ENCODE results near the gene SUPT6H.

The SUPT6H gene

DNA sequence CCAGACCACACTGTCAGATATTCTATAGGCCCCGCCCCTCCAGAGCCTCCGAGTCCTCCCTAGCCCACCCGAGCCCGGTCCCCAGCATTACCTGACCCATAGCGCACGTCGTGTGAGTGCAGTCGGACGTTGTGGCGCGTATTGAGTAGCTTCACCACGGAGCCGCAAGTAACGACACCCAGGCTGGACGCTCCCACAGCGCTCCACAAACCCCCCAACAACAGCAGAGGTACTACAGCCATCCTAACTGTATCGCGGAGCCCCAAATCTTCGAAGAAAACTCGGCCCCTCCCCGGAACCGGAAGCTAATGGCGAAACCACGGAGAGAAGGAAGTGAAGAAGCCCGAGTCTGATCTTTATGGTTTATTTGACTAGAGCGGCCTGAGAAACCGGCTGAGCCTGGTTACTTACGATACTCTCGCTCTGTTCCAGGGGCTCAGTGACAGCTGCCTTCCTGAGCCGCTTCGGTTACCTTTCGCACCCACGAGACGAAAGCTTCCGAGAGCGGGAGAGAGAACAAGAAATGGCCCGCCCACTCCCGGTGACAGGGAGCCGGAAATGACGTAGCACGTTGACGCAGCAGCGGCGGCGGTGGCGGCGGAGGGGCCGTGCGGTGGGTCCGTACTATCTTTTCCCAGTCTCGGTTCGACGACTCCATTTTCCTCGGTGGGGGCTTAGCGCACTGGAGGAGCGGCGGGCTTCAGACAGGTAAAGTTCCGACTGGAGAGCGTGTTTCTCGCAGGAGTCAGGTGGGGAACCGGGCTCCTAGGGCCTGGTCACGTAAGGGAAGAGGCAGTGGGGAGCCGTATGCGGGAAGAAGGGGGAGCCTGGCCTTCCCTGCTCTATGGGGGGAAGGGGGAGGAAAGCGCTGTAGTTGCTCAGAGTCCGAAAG lies at the start of gene SUPT6H, which contains the start of gene SDF2:
Gene SUPT6H (plus strand): TSS at position 571 of the 892 bp plus-strand sequence. CDS start 11,197 bp downstream, outside the sequence.
Gene SDF2 (minus strand): TSS at position 272 of the 892 bp plus-strand sequence. CDS start 30 bp downstream, at position 242.
- DNase-seq (ENCODE audit: low spot score), result peak; percentile 93

DNA sequence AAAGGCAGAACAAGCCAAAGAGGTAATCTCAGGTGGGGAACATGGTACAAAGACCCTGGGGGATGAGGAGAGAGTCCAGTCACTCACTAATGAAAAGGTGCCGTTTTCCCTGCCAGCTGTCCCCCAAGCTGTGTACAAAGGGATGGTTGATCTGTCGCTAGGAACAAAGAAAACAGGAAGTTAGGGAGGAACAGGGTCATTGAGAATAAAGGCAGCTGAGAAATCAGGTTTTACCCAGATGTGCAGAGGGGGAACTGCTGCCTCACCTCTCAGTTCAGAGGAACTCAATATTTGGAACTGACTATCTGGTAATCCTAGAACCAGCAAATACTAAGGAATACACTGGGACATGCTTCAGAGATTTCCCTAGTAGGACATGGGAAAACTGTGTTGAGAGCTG lies 49.5 kb upstream of the SUPT6H start:
- no peak for DNase-seq (ENCODE audit: low spot score)

DNA sequence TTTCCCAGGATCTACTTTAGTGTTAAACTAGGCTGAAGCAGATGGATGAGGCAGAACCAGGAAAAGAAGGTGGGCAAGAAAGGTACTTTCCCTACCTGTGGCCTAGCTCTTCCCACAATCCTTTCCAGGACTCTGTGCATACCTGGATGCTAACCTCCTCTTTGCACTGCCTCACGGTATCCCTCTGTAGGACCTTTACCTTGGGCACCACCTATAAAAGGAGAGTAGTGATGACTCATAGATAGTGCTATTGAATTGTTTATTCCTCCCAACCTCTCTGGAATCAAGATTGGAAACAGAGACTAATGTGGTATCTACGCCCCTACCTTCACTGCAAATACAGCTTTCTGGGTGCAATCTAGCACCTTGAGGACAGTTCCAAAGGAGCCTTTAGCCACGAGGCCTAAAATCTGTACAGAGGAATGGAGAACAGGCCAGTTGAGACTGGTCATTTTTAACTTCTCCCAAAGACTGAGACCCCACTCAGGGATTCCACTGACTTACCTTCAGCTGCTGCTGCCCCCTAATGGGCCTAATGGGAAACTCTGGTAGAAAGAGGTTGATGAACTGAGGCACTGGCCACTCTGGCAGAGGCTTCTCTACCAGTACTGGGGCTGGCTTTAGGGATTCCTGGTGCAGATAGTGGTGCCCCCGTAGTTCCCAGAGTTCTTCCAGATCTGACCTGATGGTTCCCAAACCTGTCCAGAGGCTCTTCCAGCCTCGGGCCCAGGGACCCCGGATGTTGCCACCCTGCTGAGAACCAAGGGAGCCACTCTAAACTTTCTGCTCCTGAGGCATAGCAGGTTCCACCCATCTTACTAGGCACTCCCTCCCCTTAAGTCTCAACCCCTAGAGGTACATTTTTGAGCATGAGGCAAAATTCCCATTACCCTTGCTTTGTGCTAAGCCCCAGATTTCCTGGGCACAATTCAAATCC lies 48.8 kb upstream of the SUPT6H start:
- DNase-seq (ENCODE audit: low spot score), result peak; percentile 65

DNA sequence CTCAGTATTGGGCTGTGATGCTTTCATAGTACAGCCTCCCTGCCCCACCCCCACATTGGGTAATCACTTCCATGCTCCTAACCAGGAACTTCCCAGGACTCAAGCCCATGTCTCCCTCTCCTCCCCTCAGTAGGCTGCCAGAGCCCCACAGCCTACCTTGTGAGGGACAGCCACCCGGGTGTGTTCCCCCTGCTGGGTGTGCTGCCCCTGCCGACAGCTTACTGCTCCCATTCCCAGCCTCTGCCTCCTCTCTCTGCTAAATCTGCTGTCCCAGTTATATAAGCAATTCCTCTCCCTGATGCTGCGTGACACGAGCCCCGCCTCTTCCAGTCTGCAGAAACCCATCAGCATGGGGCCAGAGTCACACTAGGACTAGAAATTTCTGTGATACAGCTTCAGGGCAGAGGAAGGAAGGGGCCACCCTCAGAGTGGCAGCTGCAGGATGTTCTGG lies 48.0 kb upstream of the SUPT6H start, which contains the start of gene RSKR:
Gene RSKR (minus strand): TSS at position 255 of the 451 bp plus-strand sequence. CDS start 24 bp downstream, at position 231.
- peak; percentile 39 for DNase-seq (ENCODE audit: low spot score)

DNA sequence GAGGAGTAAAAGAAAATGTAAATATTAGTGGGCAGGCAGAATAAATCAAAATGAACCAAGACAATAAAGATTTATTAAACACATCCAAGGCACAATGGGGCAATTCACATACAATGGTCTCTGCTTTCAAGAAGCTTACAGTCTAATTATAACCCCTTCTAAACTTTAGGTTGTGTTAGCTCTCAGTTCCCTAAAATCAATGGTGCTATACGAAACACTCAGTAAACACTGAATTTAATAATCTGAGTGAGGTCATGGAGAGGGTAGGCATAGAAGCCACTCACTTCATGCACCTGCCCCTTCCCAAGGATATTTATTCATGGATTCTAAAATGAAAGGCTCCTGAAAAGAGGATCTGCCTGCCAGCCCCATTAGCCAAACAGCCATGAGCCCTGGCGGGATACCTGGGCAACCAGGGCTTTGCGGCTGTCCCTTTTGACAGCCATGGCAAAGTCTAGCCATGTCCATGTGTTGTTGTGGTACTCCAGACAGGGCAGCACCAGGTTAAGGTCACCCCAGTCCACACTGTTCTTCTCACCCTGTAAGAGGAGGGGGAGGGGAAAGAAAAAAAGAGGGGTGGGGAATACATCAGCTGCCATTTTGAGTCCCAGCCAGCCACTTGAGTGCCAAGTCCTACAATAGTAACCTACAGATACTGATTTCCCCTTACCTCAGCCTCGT lies 46.6 kb upstream of the SUPT6H start:
- no peak for DNase-seq (ENCODE audit: low spot score)

DNA sequence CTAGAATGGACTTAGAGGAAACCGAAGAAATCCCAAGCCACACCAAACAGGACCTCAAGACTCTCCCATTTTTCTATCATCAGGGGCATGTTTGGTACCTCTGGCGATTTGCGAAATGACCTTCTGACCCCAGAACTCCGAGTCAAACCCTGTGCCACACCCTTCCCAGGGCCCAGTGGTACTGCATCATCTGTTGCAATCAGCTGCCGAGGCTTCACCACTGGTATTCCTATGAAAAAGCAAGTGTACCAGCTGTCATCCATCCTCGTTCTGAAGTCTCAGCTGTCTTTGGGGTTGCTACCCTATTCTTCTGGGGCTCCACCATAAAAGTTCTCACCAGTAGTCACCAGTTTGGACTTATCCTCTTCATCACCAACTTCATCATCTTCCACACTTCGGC lies 45.7 kb upstream of the SUPT6H start:
- no peak for DNase-seq (ENCODE audit: low spot score)

DNA sequence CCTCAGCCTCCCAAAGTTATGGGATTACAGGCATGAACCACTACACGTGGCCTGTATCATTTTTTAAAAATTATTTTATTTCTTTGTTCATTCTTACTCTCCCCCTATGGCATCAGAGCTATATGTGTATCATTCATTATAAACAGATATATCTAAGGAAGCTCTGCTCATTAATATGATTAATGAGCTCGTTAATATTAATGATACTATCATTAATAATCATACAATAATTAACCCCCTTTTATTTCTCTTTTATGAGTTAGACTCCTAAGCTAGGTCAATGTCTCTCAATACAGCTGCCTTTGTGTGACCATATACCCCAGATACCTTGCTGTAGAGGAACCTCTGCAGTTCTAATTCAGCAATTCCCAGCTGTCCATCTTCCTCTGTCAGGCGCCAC lies 43.5 kb upstream of the SUPT6H start:
- DNase-seq (ENCODE audit: low spot score), result no peak

DNA sequence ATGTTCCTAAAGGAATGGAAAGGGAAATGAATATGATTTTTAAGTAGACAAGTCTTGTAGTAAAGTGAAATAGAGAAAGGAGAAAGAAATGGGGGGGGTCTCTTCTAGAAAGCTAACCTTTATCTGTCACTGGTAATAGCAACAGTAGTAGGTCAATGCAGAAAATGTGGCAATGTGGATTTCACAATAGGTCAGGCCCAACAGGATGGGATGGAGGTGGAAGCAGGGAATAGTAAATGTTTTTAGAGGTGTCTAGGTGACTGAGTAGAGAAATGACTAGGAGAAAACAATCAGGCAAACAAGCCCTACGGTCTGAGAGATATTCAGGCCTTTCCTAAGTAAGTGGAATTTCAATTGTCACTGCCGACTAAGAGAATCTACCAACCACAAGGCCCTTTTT lies 42.0 kb upstream of the SUPT6H start:
- DNase-seq (ENCODE audit: low spot score), result no peak

DNA sequence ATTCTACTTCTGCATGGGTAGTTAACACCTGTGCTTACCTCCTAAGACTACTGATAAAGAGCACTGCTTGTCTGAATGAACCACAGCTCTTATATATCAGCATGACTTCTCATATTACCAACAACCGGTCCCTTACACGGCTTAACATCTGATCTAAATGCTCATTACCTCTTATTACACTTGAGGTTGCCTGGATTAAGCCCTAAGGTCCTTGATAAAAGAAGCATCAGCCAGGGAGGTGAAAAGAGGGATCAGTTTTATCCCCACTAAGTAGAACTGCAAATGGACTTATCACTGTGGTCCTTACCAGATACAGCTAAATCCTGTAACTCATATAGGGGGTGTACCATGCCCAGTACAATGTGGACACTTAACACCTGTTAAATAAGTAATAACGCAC lies 39.8 kb upstream of the SUPT6H start:
- DNase-seq (ENCODE audit: low spot score), result no peak

DNA sequence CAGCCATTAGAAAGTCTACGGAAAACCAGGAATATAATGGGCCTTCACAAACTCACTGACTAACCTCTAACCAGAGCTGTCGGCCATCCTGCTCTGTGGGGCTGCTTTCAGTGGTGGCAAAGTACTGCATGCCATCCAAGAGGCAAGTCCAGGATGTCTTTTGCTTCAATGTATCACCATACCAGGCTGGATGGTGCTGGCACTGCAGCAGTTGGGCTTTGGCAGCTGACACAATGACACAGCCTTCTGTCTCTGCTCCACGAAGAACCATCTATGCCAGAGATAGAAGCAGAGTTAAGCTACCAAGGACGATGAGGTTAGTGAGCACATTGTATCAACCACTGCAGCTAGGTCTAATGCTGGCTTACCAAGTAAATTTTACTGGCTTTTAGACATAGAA lies 38.3 kb upstream of the SUPT6H start:
- no peak for DNase-seq (ENCODE audit: low spot score)

DNA sequence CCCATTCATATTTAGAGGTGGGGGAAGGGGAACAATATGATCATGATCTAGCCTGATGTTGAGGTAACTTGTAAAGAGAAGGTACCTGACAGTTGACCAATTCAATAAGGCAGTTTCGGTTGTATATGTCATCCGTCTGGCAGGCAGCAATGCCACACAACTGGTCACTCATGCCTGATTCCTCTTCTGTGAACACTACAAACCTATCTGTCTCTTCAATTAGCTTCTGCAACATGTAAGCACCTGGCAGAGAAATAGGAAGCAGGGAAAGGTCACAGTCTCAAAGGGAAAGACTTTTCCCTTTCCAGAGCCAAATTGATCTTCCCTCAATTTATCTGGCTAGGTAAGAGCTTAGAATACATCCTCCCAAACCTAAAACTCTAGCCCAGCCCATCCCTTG lies 37.9 kb upstream of the SUPT6H start:
- no peak for DNase-seq (ENCODE audit: low spot score)

DNA sequence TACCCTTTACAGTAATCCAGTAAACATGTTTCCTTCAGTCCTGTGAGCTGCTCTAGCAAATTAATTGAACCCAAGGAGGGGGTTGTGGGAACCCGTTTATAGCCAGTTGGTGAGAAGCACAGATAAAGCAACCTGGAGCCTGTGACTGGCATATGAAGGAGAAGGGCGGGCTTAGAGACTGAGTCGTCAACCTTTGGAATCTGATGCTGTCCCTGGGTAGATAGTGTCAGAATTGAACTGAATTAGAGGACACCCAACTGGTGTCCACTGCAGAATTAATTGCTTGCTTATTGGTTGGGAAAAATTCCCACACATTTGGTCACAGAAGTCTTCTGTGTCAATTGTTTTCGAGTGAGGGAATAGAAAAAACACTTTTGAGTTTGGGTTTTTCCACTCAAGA lies 35.2 kb upstream of the SUPT6H start:
- no peak for DNase-seq (ENCODE audit: low spot score)

DNA sequence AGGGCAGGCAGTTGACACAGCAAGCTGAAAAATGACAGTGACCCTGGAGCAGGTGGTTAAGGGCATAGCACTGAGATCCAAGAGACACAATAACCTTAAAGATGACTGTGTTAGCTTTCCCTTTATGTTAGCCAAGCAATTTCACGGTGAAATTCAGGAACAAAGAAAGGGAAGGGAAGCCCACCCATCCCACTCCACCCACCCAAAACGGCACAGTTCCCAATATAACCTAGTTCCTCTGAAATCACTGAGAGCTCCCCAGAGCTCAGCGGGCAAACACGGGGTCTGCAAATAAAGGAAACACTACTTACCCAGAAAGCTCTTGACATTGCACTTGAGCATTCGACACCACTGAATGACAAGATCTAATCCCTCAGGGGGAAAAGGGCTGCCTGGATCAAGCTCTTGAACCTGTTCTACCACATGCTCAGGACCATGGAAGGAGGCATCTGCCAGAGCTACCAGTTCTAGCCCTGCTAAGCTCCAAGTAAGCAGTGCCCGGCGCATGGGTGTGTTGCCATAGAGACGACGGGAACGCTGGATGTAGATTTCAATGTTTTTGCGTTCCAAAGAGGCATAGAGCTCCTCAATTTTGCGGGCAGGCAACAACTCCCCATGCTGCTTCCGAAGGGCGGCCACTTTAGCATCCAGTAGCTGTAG lies 27.7 kb upstream of the SUPT6H start:
- no peak for DNase-seq (ENCODE audit: low spot score)

DNA sequence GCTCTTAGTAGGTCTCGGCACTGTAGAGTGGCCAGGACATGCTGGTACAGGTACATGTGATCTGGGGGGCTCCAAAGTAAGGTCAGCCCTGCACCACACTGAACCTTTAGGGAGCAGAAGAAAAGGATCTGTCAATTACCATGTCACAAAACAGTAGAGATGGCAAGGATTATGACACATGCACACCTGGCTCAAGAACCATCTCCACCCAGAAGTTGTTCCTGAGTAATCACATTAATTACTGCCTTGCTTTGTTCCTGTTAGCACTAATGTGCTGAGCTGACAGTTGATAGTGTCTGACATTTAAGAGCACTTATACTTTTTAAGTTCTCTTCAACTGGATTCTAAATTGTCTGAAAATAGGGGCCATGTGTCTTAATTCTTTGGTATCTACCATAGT lies 26.5 kb upstream of the SUPT6H start:
- DNase-seq (ENCODE audit: low spot score), result no peak

DNA sequence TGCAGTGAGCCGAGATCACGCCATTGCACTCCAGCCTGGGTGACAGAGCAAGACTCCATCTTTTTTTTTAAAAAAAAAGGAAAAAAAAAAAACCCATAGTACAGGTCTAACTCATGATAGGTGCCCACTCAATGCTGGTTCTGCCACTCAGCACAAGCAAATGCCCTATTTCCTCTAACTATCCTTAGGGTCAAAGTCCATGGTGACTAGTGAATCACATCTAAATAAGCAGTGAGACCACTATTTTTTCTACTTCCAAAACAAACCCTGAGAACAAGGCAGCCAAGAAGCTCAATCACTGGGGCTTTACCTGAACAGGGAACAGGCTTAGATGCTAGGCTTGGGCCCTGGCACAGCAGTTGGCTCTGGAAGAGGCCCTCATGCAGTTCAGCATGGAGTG lies 20.4 kb upstream of the SUPT6H start:
- DNase-seq (ENCODE audit: low spot score), result no peak

DNA sequence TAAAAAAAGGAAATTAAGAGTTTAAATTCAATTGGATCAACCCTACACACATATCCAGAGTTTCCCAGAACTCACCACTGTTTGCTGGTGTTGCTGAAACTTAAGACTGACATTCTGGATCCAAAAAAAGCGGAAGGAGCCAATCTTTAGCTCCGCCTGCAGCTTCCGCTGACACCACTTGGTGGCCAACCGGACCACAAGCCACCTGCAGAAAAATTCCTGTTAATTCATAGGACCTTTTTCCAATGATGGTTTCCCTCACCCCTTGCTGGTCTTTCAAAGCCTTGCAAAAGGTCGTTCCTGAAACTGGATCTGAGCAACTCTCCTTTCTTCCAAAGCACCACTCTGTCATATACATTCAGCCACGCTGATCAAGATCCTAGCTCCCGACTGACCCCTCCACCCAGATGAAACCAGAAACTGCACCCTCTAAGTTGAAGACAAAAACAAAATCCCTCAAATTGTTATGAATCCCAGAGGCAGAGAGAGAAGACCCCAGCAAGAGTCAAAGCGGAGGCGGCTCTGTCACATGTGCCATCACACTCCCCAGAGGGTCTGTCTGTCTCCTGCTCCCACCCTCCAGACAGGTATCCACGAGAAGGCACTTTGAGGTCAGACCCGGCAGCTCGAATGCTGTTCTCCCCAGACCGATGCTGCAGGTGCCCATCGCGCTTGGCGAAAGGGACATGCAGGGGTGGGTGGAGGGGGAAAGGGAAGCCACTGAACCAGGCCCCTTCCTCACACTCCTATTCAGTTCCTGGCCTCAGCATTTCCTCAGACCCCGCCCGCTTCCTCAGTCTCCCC lies 17.8 kb upstream of the SUPT6H start:
- peak; percentile 60 for DNase-seq (ENCODE audit: low spot score)

DNA sequence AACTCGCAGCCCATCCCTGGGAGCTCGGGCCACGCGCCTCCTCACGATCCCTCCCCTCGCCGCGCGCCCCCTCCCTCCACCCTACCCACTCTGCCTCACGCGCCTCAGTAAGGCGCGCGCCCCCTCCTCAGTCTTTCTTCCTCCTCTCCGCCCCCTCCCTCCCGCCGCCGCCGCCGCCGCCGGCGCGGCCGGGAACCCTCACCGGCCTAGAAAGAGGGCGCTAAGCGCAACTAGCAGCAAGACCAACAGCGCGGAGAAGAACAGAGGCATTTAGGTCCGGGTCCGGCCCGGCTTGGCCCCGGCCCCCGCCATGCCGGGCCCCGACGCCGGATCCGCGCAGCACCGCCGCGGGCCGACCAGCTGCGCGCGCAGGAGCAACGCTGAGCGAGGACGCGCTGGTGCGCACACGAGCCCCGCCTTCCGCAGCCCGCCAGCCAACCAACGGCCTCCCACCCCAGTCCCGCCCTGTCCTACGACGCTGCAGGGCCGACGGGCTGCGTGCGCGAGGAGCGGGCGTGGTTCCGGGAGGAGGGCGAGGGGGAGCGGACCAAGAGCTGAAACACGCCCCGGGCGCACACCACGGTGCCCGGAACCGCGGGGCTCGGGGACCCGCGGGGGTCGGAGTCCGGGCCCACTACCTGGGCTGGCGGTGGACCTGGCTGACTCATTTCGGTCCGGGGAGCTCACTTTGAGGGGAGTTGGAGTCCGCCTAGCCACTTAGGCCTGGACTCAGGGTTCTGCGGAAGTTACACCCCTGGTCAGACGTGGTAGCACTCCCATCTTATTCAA lies 17.0 kb upstream of the SUPT6H start, which contains the start of gene BLTP2:
Gene BLTP2 (minus strand): TSS at position 372 of the 789 bp plus-strand sequence. CDS start 102 bp downstream, at position 270.
- peak; percentile 92 for DNase-seq (ENCODE audit: low spot score)

DNA sequence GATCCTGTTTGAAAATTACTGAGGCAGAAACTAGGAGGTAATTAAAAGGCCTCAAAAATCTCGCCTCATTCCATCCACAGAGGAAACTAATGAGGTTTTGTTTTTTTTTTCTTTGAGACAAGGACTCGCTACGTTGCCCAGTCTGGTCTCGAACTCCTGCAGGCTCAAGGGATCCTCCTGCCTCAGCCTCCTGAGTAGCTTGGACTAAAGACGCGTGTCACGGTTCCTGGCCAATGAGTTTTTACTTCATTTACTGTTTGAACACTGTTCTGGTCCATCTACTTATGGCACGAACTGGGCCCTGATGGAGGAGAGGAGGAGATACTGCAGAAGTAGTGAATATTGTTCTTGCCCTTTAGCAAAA lies 16.4 kb upstream of the SUPT6H start:
- DNase-seq (ENCODE audit: low spot score), result no peak

DNA sequence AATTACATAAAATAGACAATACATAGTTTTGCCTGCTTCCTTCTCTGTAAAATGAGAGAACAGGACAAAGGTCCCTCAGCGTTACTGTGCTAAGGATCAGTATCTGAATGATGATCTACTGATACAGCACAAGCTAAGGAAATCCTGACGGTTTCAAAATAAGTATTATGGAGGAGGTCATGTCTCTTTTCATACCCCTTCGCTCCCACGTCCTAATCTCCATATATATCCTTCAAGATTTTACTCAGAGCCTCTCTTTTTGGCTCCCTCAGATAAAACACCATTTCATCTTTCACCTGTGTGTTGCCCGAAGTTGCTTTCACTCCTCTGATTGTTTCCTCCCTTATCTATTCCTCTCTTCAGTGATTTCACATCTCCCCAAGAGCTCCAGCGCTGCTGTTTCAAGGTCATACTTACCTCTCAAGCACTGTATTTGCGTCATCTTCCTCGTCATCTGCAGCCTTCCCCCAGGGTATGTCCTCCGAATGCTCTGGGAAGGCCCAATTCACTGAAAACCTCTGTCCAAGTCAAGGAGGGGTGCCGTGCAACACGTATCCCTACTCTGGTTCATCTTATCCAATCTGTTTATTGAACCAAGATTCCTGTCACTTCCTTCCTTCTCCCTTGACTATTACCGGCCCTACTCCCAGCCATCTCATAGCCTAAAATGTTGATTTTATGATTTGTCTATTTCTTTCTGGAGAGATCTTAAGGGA lies 15.8 kb upstream of the SUPT6H start:
- DNase-seq (ENCODE audit: low spot score), result peak; percentile 6
